Activated T-helper 2 cell treated with anti-CD3 and anti-CD28 coated beads, Interferon-gamma antibody, Interleukin-2, Interleukin-4, amounts not matched to agents 10 μg/mL and 5 μg/mL and 100 μg/mL, durations not matched to agents 14 hours and 24 hours and 36 hours (primary cell): Measurements from ENCODE around the gene PTTG1IP. TPM values are rescaled to one million over a fixed set of nuclear protein-coding genes. Genes with fewer than 3 reads are reported as not detected.
A peak's percentile ranks its signal among the peaks of the same experiment; 100 is the strongest.

Source experiments
- DNase-seq: peaks from one replicate; pipeline ENCODE4 v3.0.0; 2021; ENCODE audit warnings: low spot score
- H3K27ac Mint-ChIP-seq: one replicate; pipeline ENCODE4 v1.8.0; 2021; ENCODE audit warnings: mixed read lengths
- H3K27me3 Mint-ChIP-seq: one replicate; pipeline ENCODE4 v1.8.0; 2021; ENCODE audit warnings: low read depth, mixed read lengths
- H3K36me3 Mint-ChIP-seq: one replicate; pipeline ENCODE4 v1.8.0; 2021; ENCODE audit warnings: low read depth, mixed read lengths
- H3K4me1 Mint-ChIP-seq: one replicate; pipeline ENCODE4 v1.8.0; 2021; ENCODE audit warnings: low read depth, mixed read lengths
- H3K4me3 Mint-ChIP-seq: one replicate; pipeline ENCODE4 v1.8.0; 2021; ENCODE audit warnings: low read depth, mild to moderate bottlenecking, moderate library complexity, mixed read lengths
- H3K9me3 Mint-ChIP-seq: one replicate; pipeline ENCODE4 v1.8.0; 2021; ENCODE audit warnings: mixed read lengths
- intact Hi-C: fragments of 100-400 bp; cut with micrococcal nuclease; formaldehyde crosslinking; loops from one replicate; pipeline ENCODE4 v1.15.1; 2023
- total RNA-seq: library from RNA; stranded (reverse); gene quantifications from 2 replicates; pipeline ENCODE4 v1.2.3, GENCODE V29; 2022

Gene PTTG1IP
- total RNA-seq, 1 donor from 2014 or later, result 48.1 TPM

GRCh38 chr21:44870748-44871495, 2.6 kb downstream of the PTTG1IP start:
- H3K27me3 Mint-ChIP-seq, result no peaks in the 10 kb centered on the region
- H3K4me1 Mint-ChIP-seq, result peaks cover 72% of the 10 kb centered on the region
- no peaks in the 10 kb centered on the region for H3K9me3 Mint-ChIP-seq
- H3K4me3 Mint-ChIP-seq, result peak overlapping the region; percentile 76
- H3K27ac Mint-ChIP-seq, result peak overlapping the region; percentile 78
- peaks cover 19% of the 10 kb centered on the region for H3K36me3 Mint-ChIP-seq
- DNase-seq, result no peak
- intact Hi-C loops, result loop anchor here (5.0 kb wide), 1 partner anchor 206 kb away; no protein-coding TSS in a partner anchor

- Mint-ChIP-seq H3K4me3 (peak overlapping the region; percentile 76), H3K36me3 (peaks cover 22% of the 10 kb centered on the region), H3K4me1 (peaks cover 74% of the 10 kb centered on the region), H3K9me3 (no peaks in the 10 kb centered on the region), H3K27me3 (no peaks in the 10 kb centered on the region), H3K27ac (peak overlapping the region; percentile 78)
- no peak for DNase-seq
- intact Hi-C loops, result loop anchor here (2.0 to 5.0 kb wide), 2 partner anchors 23 to 207 kb away; no protein-coding TSS in a partner anchor
Measured at GRCh38 chr21:44869781-44870747, 3.4 kb downstream of the PTTG1IP start.

- Mint-ChIP-seq H3K4me1 (peaks cover 69% of the 10 kb centered on the region), H3K4me3 (peak overlapping the region; percentile 64), H3K36me3 (peaks cover 33% of the 10 kb centered on the region), H3K27ac (peak overlapping the region; percentile 91), H3K9me3 (no peaks in the 10 kb centered on the region), H3K27me3 (no peaks in the 10 kb centered on the region)
- intact Hi-C loops, result loop anchor here (2.0 kb wide), 1 partner anchor 22 kb away; no protein-coding TSS in a partner anchor
- no peak for DNase-seq
Measured at GRCh38 chr21:44868707-44869106, 4.8 kb downstream of the PTTG1IP start.

- Mint-ChIP-seq H3K27ac (peak overlapping the region; percentile 91), H3K36me3 (peaks cover 38% of the 10 kb centered on the region)
- intact Hi-C loops, result loop anchor here (2.0 kb wide), 1 partner anchor 21 kb away; no protein-coding TSS in a partner anchor
Measured at GRCh38 chr21:44867999-44868700, 5.3 kb downstream of the PTTG1IP start.

GRCh38 chr21:44867464-44867863, 6.0 kb downstream of the PTTG1IP start:
- peaks cover 38% of the 10 kb centered on the region for H3K36me3 Mint-ChIP-seq

More at GRCh38 chr21:44867999-44868700, 5.3 kb downstream of the PTTG1IP start:
- DNase-seq, result peak; percentile 43
- Mint-ChIP-seq H3K9me3 (no peaks in the 10 kb centered on the region), H3K4me1 (peaks cover 69% of the 10 kb centered on the region), H3K4me3 (peak overlapping the region; percentile 64), H3K27me3 (no peaks in the 10 kb centered on the region)

GRCh38 chr21:44866780-44867179, 6.7 kb downstream of the PTTG1IP start:
- intact Hi-C loops, result no loop called here
- Mint-ChIP-seq H3K36me3 (peaks cover 39% of the 10 kb centered on the region), H3K9me3 (no peaks in the 10 kb centered on the region), H3K27ac (peak overlapping the region; percentile 54), H3K4me1 (peaks cover 60% of the 10 kb centered on the region), H3K4me3 (no peak overlapping the region), H3K27me3 (no peaks in the 10 kb centered on the region)
- DNase-seq, result no peak

More at GRCh38 chr21:44867464-44867863, 6.0 kb downstream of the PTTG1IP start:
- intact Hi-C loops, result no loop called here
- no peaks in the 10 kb centered on the region for H3K27me3 Mint-ChIP-seq
- no peak for DNase-seq
- H3K4me3 Mint-ChIP-seq, result no peak overlapping the region
- peak overlapping the region; percentile 44 for H3K27ac Mint-ChIP-seq
- H3K9me3 Mint-ChIP-seq, result no peaks in the 10 kb centered on the region
- H3K4me1 Mint-ChIP-seq, result peaks cover 66% of the 10 kb centered on the region

GRCh38 chr21:44865561-44866280, 7.8 kb downstream of the PTTG1IP start:
- no peak for DNase-seq
- intact Hi-C loops, result no loop called here
- H3K4me3 Mint-ChIP-seq, result no peak overlapping the region
- peak overlapping the region; percentile 46 for H3K27ac Mint-ChIP-seq
- no peaks in the 10 kb centered on the region for H3K27me3 Mint-ChIP-seq
- peaks cover 47% of the 10 kb centered on the region for H3K36me3 Mint-ChIP-seq
- H3K9me3 Mint-ChIP-seq, result no peaks in the 10 kb centered on the region
- H3K4me1 Mint-ChIP-seq, result peaks cover 55% of the 10 kb centered on the region

- H3K9me3 Mint-ChIP-seq, result no peaks in the 10 kb centered on the region
- H3K4me3 Mint-ChIP-seq, result no peak overlapping the region
- intact Hi-C loops, result no loop called here
- no peak overlapping the region for H3K27ac Mint-ChIP-seq
- no peaks in the 10 kb centered on the region for H3K27me3 Mint-ChIP-seq
- peaks cover 33% of the 10 kb centered on the region for H3K4me1 Mint-ChIP-seq
- DNase-seq, result no peak
- peaks cover 54% of the 10 kb centered on the region for H3K36me3 Mint-ChIP-seq
Measured at GRCh38 chr21:44862869-44863685, 10.4 kb downstream of the PTTG1IP start.

GRCh38 chr21:44858791-44859190, 14.7 kb downstream of the PTTG1IP start:
- Mint-ChIP-seq H3K4me1 (peaks cover 13% of the 10 kb centered on the region), H3K4me3 (no peak overlapping the region), H3K9me3 (no peaks in the 10 kb centered on the region), H3K36me3 (peaks cover 65% of the 10 kb centered on the region), H3K27me3 (no peaks in the 10 kb centered on the region), H3K27ac (no peak overlapping the region)
- intact Hi-C loops, result no loop called here
- no peak for DNase-seq

GRCh38 chr21:44858291-44858690, 15.2 kb downstream of the PTTG1IP start:
- H3K27ac Mint-ChIP-seq, result no peak overlapping the region
- H3K4me1 Mint-ChIP-seq, result peaks cover 16% of the 10 kb centered on the region
- intact Hi-C loops, result no loop called here
- no peaks in the 10 kb centered on the region for H3K9me3 Mint-ChIP-seq
- H3K36me3 Mint-ChIP-seq, result peaks cover 64% of the 10 kb centered on the region
- H3K27me3 Mint-ChIP-seq, result no peaks in the 10 kb centered on the region
- no peak for DNase-seq
- H3K4me3 Mint-ChIP-seq, result no peak overlapping the region

- H3K9me3 Mint-ChIP-seq, result no peaks in the 10 kb centered on the region
- DNase-seq, result no peak
- peaks cover 20% of the 10 kb centered on the region for H3K4me1 Mint-ChIP-seq
- H3K4me3 Mint-ChIP-seq, result no peak overlapping the region
- H3K36me3 Mint-ChIP-seq, result peaks cover 70% of the 10 kb centered on the region
- no peaks in the 10 kb centered on the region for H3K27me3 Mint-ChIP-seq
- H3K27ac Mint-ChIP-seq, result no peak overlapping the region
- intact Hi-C loops, result no loop called here
Measured at GRCh38 chr21:44857127-44857892, 16.2 kb downstream of the PTTG1IP start.
